GM18517 (cell line): Measurements from ENCODE around the gene MAGI1.

Experiments used
- ATAC-seq: cut with Tn5 transposase; IDR thresholded peaks from one replicate; pipeline ENCODE4 v1.9.1; 2021; ENCODE audit warnings: mild to moderate bottlenecking, moderate library complexity; ENCODE audit not compliant: unreplicated experiment

Gene MAGI1

GRCh38 chr3:65675011-65675410 lies 363.7 kb downstream of the MAGI1 start:
- no peak for ATAC-seq

GRCh38 chr3:65674226-65674625 lies 364.5 kb downstream of the MAGI1 start:
- no peak for ATAC-seq

GRCh38 chr3:65672871-65673815 lies 365.6 kb downstream of the MAGI1 start:
- no peak for ATAC-seq

GRCh38 chr3:65672061-65672460 lies 366.7 kb downstream of the MAGI1 start:
- no peak for ATAC-seq

- ATAC-seq, result no peak
Measured at GRCh38 chr3:65671004-65671403, 367.7 kb downstream of the MAGI1 start.

- no peak for ATAC-seq
Measured at GRCh38 chr3:65669163-65669875, 369.4 kb downstream of the MAGI1 start.

GRCh38 chr3:65667963-65668362 lies 370.8 kb downstream of the MAGI1 start:
- ATAC-seq, result no peak

- no peak for ATAC-seq
Measured at GRCh38 chr3:65666448-65667091, 372.1 kb downstream of the MAGI1 start.

- no peak for ATAC-seq
Measured at GRCh38 chr3:65665915-65666314, 372.8 kb downstream of the MAGI1 start.

GRCh38 chr3:65664931-65665330 lies 373.8 kb downstream of the MAGI1 start:
- no peak for ATAC-seq

- ATAC-seq, result no peak
Measured at GRCh38 chr3:65664446-65664845, 374.3 kb downstream of the MAGI1 start.

GRCh38 chr3:65662095-65662494 lies 376.6 kb downstream of the MAGI1 start:
- no peak for ATAC-seq

GRCh38 chr3:65660000-65660598 lies 378.6 kb downstream of the MAGI1 start:
- no peak for ATAC-seq

GRCh38 chr3:65659396-65659795 lies 379.3 kb downstream of the MAGI1 start:
- ATAC-seq, result no peak

GRCh38 chr3:65658401-65658800 lies 380.3 kb downstream of the MAGI1 start:
- ATAC-seq, result no peak

- no peak for ATAC-seq
Measured at GRCh38 chr3:65655061-65655460, 383.7 kb downstream of the MAGI1 start.

- no peak for ATAC-seq
Measured at GRCh38 chr3:65653731-65654130, 385.0 kb downstream of the MAGI1 start.

GRCh38 chr3:65650247-65650646 lies 388.5 kb downstream of the MAGI1 start:
- no peak for ATAC-seq

- no peak for ATAC-seq
Measured at GRCh38 chr3:65647369-65647768, 391.3 kb downstream of the MAGI1 start.

- ATAC-seq, result no peak
Measured at GRCh38 chr3:65642883-65643282, 395.8 kb downstream of the MAGI1 start.

GRCh38 chr3:65641777-65642176 lies 396.9 kb downstream of the MAGI1 start:
- no peak for ATAC-seq
